IPS-20b (cell line): ENCODE measurements around the gene HTRA3.

Source experiments
- H3K27ac ChIP-seq: one replicate; pipeline ENCODE4 v1.5.1; 2013; ENCODE audit warnings: low read length
- H3K27me3 ChIP-seq: 2 replicates; pipeline ENCODE4 v1.6.1; 2013; ENCODE audit warnings: mild to moderate bottlenecking, low read length, inconsistent platforms; ENCODE audit not compliant: insufficient read depth
- H3K36me3 ChIP-seq: 2 replicates; pipeline ENCODE4 v1.6.1; 2013; ENCODE audit warnings: low read depth, mild to moderate bottlenecking, inconsistent platforms, low read length, moderate library complexity; ENCODE audit not compliant: insufficient read depth
- H3K4me1 ChIP-seq: 2 replicates; pipeline ENCODE4 v1.6.1; 2013; ENCODE audit warnings: mild to moderate bottlenecking, control low read depth, inconsistent platforms, low read length, moderate library complexity; ENCODE audit not compliant: insufficient read depth
- H3K4me3 ChIP-seq: 2 replicates; pipeline ENCODE4 v1.5.1; 2013; ENCODE audit warnings: mild to moderate bottlenecking, low read length, inconsistent platforms
- H3K9ac ChIP-seq: 2 replicates; pipeline ENCODE4 v1.6.1; 2013; ENCODE audit warnings: low read depth, mild to moderate bottlenecking, inconsistent platforms, low read length, moderate library complexity
- H3K9me3 ChIP-seq: 2 replicates; pipeline ENCODE4 v1.6.1; 2013; ENCODE audit warnings: mild to moderate bottlenecking, low read depth, low read length, inconsistent platforms; ENCODE audit not compliant: insufficient read depth

HTRA3 gene

DNA sequence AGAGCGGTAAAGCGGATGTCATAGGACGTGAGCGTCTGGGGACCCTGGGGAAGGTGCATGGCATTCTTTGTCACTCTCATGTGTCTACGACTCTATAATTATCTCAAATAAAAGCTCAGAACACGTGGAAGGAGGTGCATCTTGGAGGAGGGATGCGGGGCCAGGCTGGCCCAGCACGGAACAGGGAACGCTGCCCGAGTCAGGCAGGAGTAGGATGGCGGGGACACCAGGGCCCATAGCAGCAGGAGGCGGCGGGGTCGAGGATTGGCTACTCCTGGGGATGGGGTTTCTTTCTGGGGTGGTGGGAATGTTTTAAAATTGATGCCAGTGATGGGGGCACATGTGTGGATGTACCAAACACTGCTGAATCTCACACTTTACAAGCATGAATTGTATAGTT is 5.4 kb upstream of the HTRA3 start:
- H3K36me3 ChIP-seq: no peaks in the 10 kb centered on the region
- no peak overlapping the region for H3K9ac ChIP-seq
- peaks cover 7% of the 10 kb centered on the region for H3K27me3 ChIP-seq
- H3K4me3 ChIP-seq: no peak overlapping the region
- H3K27ac ChIP-seq: no peak overlapping the region
- no peaks in the 10 kb centered on the region for H3K4me1 ChIP-seq
- H3K9me3 ChIP-seq: no peaks in the 10 kb centered on the region

DNA sequence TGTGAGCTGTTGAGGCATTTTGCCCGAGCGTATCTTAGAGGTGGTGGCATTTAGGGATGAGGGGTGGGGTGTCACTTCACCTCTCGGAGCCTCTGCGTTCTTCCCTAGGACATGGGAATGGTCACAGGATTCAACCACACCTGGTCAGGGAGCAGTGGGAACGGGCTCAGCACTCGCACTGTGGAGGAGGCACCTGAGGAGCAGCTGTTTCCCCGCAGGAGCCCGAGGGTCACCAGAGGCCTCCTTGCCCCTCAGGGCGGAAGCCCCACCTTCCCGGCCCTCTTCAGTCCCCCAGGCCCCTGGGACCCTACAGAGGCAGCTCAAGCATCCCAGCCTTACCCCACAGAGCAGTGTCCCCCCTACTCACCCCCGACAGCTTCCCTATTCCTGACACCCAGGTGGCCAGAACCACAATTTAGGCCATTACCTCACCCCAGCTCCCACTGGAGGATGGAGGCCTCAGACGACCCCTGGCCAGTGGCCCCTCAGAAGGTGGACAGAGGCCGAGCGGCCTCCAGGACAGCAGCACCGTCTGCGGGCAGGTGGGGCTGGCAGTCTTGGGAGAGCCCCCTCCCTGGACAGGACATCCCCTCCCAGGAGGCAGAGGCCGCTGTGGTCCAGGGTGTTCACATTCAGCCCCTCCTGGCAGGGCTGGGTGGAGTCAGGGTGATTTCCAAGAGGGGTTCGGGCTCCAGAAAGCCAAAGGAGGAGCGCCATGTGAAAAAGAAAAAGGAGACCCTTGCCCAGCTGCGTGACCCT is 4.2 kb upstream of the HTRA3 start:
- Histone ChIP-seq H3K4me1 (no peaks in the 10 kb centered on the region), H3K4me3 (no peak overlapping the region), H3K9ac (no peak overlapping the region), H3K27me3 (peaks cover 17% of the 10 kb centered on the region), H3K9me3 (no peaks in the 10 kb centered on the region), H3K36me3 (no peaks in the 10 kb centered on the region), H3K27ac (no peak overlapping the region)

DNA sequence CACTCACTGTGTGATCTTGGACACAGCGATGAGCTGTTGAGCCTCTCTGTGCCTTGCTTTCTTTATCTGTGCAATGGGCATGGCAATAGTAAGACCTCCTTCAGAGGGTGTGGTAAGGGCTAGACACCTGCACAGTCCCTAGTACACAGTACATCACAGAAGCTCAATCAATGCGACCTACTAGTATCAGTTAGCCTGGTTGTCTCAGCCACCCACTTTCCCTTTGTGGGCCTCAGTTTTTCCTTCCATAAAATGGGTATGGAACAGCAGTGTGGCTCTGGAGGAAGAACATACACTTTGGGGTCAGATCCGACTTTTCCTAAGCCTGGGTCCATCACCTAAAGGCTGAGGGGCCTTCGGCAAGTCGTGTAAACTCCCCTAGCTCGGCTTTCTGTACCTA is 3.5 kb upstream of the HTRA3 start:
- H3K27me3 ChIP-seq: peaks cover 24% of the 10 kb centered on the region
- H3K27ac ChIP-seq: no peak overlapping the region

DNA sequence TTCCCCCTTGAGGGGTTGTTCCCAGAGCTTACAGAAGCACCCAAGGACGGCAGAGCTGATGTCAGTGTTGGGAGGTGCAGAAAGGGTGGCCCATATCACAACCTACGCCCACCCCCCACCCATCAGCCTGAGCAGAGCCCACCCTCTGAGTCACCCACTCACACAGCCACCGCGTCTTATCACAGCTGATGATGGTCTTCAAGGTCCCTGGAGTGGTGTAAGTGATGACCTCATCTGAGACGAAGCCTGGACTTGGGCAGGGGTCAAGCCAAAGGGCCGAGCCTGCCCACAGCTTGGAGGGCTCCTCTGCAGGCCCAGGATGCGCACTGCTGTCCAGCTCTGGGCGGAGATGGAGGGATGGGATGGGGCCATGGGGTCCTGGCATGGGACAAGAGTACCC is 3.0 kb upstream of the HTRA3 start:
- Histone ChIP-seq H3K9ac (no peak overlapping the region), H3K36me3 (no peaks in the 10 kb centered on the region), H3K4me1 (no peaks in the 10 kb centered on the region), H3K27ac (no peak overlapping the region), H3K27me3 (peaks cover 28% of the 10 kb centered on the region), H3K9me3 (no peaks in the 10 kb centered on the region), H3K4me3 (no peak overlapping the region)

More for the DNA sequence above, 3.5 kb upstream of the HTRA3 start:
- Histone ChIP-seq H3K9me3 (no peaks in the 10 kb centered on the region), H3K4me1 (no peaks in the 10 kb centered on the region), H3K36me3 (no peaks in the 10 kb centered on the region), H3K4me3 (no peak overlapping the region), H3K9ac (no peak overlapping the region)

DNA sequence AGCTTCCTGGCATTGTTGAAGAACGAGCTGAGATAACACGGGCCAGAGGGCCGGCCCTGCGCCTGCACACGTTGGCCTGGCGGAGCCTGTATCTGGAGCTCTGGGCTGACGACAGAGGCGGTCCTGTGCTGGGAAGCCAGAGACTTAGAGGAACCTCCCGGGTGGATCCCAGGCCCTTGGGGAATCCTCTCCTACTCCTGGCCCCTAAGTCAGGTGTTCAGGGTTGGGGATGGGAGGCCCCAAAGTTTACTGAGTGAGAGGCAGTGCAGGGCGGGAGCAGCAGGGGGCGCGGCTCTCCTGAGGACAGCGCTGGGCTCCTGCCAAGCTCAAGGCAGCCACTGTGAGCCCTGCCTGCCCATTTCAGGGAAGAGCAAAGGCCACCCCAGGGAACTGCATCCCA is 2.5 kb upstream of the HTRA3 start:
- H3K4me1 ChIP-seq: no peaks in the 10 kb centered on the region
- no peaks in the 10 kb centered on the region for H3K9me3 ChIP-seq
- H3K36me3 ChIP-seq: no peaks in the 10 kb centered on the region
- H3K4me3 ChIP-seq: no peak overlapping the region
- no peak overlapping the region for H3K27ac ChIP-seq
- no peak overlapping the region for H3K9ac ChIP-seq
- H3K27me3 ChIP-seq: peaks cover 34% of the 10 kb centered on the region

DNA sequence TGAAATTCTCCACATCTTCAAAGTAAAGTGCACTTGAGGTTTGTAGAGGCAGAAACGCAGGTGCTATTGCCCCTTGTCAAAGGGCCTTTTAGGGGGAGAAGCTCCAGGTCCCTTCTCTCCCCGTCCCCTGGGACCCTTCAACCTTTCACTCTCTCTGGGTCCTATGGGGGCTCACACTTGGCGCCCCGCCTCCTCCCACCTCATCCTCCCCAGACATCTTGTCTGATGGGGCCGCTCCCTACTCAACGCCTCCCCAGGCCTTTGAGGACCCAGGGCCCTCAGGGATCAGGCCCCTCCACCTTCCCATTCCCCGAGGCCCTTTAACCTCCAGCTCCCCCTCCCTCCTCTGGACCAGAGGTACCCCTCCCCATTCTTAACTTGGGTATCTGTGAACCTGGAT is 1.3 kb upstream of the HTRA3 start:
- peaks cover 36% of the 10 kb centered on the region for H3K27me3 ChIP-seq
- H3K9me3 ChIP-seq: no peaks in the 10 kb centered on the region
- H3K9ac ChIP-seq: no peak overlapping the region
- H3K27ac ChIP-seq: no peak overlapping the region
- H3K4me3 ChIP-seq: no peak overlapping the region
- no peaks in the 10 kb centered on the region for H3K4me1 ChIP-seq
- H3K36me3 ChIP-seq: no peaks in the 10 kb centered on the region

DNA sequence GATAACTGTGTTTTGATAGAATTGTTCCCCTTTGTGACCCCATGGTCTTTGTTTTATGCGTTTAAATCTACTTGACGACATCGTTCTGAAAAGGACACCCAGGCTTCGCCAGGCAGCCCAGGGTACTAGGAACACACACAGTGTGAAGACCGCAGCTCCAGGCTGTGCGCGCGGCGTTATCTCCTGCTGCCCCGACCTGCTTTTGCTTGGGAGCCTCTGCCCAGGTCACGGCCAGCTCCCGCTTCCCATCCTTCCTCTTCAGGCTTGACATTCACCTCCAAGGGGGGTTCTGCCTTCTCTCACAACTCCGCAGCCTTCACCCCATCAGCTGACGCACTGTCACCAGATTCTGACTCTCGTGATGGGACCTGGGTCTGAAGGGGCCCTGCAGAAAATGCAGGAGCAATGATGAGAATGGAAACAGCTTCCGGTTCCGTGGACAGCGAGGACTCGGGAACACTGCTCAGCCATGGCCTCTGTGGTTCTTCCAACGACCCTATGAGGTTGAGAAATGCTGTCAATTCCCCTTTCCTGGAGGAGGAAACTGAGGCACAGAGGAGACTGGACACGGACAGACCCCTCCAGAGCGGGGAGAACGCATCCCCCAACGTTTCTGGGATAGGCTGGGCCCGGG is 536 bp upstream of the HTRA3 start:
- no peaks in the 10 kb centered on the region for H3K4me1 ChIP-seq
- H3K4me3 ChIP-seq: peak overlapping the region; percentile 7; the same call in 1 of the 2 replicates
- H3K9ac ChIP-seq: no peak overlapping the region
- no peaks in the 10 kb centered on the region for H3K9me3 ChIP-seq
- no peaks in the 10 kb centered on the region for H3K36me3 ChIP-seq
- no peak overlapping the region for H3K27ac ChIP-seq
- H3K27me3 ChIP-seq: peaks cover 36% of the 10 kb centered on the region

DNA sequence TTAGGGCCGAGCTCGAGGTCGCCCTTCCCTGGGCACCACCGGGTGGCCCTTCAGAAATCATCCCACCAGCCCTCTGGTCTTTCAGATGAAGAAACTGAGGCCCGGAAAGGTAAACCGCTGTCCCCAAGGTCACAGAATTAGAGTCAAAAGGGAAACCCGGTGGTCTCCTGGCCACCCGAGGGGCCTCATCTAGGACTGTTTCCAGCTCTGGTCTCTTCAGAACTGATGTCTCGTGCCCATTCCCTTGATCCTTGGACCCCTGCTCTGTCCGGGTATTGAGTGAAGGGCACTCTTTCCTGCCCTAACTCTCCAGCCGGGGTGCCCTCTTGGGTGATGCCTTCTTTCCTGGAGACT is 841 bp downstream of the HTRA3 start:
- Histone ChIP-seq H3K36me3 (no peaks in the 10 kb centered on the region), H3K4me3 (peak overlapping the region; percentile 64; the same call in 1 of the 2 replicates), H3K27me3 (peaks cover 36% of the 10 kb centered on the region), H3K9me3 (no peaks in the 10 kb centered on the region), H3K9ac (no peak overlapping the region), H3K4me1 (no peaks in the 10 kb centered on the region), H3K27ac (no peak overlapping the region)

DNA sequence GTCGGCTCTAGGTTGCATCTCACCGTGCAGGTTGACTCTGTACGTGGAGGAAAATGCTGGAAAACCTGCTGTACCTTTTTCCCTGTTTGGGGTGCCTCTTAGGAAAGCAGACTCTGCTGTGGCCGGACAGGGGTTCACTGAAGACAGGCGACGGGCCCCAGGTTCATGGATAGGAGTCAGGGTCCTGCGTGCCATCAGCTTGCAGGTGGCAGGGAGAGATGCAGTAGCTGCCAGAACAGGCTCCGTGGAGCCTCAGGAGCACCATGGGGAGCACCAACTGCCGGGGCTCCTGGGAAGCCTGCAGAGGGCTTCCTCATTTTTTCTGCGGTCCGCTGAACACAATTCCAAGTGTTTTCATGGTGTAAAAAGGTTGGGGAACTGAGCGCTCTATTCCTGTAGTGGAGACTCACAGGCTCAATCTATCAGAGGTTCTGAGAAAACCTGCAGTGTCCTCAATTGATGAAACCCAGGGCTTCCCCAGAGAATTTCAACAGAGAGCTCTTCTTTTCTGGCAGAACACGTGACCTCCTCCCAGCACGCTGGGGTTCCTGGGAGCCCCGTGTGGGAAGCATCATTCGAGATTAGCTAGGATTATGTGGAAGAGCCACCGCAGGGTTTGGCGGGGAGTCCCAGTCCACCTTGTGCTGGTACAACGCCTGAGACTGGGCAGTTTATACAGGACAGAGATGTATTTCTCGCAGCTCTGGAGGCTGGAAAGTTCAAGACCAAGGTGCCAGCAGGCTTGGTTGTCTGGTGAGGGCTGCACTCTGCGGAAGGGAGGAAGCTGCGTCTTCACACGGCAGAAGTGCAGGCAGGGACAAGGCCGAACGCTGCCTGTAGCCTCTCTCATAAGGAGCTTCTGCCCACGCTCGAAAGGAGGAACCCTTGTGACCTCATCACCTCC is 1.6 kb downstream of the HTRA3 start:
- Histone ChIP-seq H3K36me3 (no peaks in the 10 kb centered on the region), H3K27ac (no peak overlapping the region), H3K9me3 (no peaks in the 10 kb centered on the region), H3K27me3 (peaks cover 36% of the 10 kb centered on the region), H3K9ac (no peak overlapping the region), H3K4me1 (no peaks in the 10 kb centered on the region), H3K4me3 (no peak overlapping the region)

DNA sequence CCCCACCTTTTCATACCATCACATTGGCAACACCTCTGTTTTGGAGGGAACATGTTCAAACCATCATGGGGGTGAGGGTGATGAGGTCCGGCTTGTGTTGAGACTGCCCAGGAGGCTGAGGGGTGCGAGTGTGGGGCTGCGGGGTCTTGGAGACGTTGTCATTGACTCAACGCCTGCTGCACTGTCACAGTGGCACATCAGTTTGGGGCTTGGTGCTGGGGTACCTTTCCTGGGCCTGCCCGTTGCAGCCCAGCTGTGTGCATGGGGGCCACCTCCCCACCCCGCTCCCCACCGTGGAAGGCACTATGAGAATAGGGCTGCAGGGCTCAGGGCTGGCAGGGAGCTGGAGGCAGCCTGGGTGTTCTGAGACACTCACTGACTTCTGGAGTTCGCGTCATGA is 2.3 kb downstream of the HTRA3 start:
- H3K36me3 ChIP-seq: no peaks in the 10 kb centered on the region
- H3K9me3 ChIP-seq: no peaks in the 10 kb centered on the region
- no peak overlapping the region for H3K27ac ChIP-seq
- no peak overlapping the region for H3K9ac ChIP-seq
- no peak overlapping the region for H3K4me3 ChIP-seq
- no peaks in the 10 kb centered on the region for H3K4me1 ChIP-seq
- H3K27me3 ChIP-seq: peaks cover 36% of the 10 kb centered on the region

DNA sequence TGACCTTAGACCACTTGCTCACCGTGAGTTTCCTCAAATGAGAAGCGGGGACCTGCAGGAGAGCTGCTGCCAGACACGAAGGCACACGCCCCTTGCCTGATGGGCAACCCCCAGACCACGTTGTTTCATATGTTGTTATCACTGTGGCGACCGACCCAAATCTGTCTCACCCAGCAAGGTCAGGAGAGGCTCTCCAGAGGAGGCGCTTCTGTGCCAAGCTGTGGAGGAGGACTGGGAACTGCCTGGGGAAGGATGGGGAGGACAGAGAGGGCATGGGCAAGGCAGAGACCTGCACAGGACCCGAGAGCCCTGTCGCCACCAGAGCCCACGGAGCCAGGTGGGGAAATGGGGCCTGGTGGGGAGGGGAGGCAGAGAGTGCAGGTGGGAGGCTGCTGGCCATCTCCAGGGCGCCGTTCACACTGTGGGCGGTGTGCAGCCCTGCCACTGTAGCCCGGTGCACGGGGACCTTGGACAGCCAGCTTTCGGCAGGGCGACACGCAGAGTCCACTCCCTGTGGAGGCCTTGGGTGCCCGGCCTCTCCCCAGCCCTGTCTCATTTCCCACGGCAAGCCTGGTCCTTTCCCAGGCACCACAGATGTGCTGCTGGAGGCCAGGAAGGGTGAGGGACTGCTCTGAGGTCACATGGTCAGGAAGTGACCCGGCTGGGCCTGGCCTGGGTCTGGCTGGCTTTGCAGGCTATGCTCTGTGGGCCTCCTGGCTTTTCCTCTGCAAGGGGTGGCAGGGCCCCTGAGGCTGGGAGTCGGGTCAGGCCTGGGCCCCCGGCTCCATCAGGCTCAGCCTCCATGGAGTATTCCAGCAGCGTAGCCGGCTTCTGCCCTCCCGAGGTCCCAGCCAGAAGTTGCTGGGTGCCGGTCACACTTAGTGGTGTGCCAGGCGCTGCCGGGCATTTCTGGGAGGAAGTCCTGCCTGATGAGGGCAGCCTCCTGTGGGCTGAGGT is 3.2 kb downstream of the HTRA3 start:
- Histone ChIP-seq H3K4me1 (no peaks in the 10 kb centered on the region), H3K27me3 (peaks cover 36% of the 10 kb centered on the region), H3K27ac (no peak overlapping the region), H3K9me3 (no peaks in the 10 kb centered on the region), H3K36me3 (no peaks in the 10 kb centered on the region), H3K9ac (no peak overlapping the region), H3K4me3 (no peak overlapping the region)
